ENCODE results near the gene PLD5.
"Not testable (repeated sequence)": the region's sequence is repeated elsewhere in the genome, so short reads cannot be mapped to it uniquely, and the experiment has no call there.

Gene PLD5

GRCh38 chr1:242477944-242478343 is 46.6 kb downstream of the PLD5 start:
- DNase-seq: no peak

- DNase-seq: no peak
These were observed 53.7 kb downstream of the PLD5 start for GRCh38 chr1:242470774-242471173.

DNA sequence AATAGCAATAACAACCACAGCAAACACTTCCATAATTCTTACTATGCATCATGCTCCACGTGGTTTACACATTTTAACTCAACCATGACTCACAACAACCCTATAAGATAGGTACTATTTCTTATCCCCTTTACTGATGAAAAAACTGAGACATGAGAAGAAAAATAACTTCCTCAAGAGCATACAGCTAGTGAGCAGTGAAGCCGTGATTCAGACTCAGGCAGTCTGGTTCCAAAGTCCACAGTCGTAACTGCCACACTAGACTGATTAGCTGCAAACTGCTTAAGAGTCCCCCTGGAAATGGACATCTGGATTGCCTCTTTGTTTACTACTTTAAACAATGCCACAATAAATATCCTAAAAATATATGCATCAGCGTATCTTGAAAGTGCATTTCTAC is 55.7 kb downstream of the PLD5 start:
- no peak for DNase-seq

DNA sequence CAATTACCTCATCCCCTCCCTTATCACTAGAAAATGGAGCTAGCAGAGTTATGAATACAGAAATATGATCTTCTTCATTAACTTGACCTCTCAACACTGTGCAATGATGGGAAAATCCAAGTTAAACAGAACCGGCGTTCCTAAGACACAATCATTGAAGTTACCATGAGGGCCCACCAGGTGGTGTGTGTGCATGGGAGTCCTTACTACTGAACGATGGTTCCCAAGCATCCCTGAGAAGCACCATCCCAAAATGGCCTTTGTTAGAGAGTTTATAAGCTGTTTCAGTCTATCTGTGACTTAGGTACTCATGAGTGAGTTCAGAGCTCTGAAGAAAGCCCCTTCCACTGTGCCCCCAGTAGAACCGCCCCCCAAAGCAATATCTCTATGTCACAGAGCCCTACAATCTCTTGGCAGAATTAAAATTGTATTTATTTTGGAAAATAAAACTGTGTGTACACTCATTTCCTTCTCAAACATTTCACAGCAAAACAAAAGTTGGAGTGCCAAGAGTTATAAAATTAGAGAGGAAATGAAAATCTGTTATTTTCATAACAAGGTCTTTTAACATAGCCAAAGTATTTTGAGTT is 56.8 kb downstream of the PLD5 start:
- no peak for DNase-seq

DNA sequence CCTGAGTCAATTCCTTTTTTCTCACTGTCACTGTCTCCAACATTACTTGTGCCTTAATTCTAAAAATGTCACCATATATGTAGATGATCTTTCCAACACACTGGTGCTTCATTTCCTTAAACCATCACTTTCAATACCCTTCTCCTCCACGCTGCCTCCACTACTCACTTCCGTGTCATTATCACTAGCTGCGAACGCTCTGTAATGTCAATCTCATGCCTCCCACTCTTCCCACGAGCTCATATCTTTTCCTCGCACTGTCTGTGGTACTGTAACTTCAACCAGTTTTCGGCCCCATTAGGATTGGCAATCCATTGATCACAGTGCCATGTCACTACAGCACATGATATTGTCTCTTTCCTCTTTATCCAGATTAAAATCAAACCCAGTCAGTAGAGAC is 61.6 kb downstream of the PLD5 start:
- no peak for DNase-seq

GRCh38 chr1:242459740-242460139 is 64.8 kb downstream of the PLD5 start:
- DNase-seq: not testable (repeated sequence)

- no peak for DNase-seq
These were observed 67.7 kb downstream of the PLD5 start for GRCh38 chr1:242456726-242457269.

DNA sequence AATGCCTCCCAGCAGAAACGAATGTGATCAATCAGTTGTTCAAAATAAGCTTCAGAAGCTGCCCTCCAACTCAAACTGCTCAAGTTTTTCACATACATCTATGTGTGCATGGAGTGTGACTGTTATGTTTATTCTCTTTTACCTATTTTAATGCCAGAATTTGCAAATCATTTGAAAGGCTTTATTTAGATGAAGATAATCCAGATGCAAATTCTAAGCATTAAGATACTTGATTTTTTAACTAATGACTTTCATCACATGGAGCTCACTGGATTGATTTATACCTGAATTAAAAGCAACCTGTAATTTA is 69.5 kb downstream of the PLD5 start:
- DNase-seq: no peak

GRCh38 chr1:242454262-242455051 is 70.0 kb downstream of the PLD5 start:
- DNase-seq: no peak

DNA sequence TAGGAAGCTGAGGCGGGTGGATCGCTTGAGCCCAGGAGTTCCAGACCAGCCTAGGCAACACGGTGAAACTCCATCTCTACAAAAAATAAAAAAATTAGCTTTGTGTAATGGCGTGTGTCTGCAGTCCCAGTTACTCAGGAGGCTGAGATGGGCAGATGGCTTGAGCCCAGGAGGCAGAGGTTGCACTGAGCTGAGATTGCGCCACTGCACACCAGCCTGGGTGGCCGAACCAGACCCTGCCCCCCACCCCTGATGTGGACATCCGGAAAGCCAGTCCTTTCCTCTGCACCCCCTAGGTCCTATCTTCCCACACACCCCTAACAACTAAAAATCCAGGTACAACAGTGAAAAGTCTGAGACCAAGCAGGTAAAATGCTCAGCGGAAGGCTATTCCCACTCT is 71.9 kb downstream of the PLD5 start:
- DNase-seq: no peak

DNA sequence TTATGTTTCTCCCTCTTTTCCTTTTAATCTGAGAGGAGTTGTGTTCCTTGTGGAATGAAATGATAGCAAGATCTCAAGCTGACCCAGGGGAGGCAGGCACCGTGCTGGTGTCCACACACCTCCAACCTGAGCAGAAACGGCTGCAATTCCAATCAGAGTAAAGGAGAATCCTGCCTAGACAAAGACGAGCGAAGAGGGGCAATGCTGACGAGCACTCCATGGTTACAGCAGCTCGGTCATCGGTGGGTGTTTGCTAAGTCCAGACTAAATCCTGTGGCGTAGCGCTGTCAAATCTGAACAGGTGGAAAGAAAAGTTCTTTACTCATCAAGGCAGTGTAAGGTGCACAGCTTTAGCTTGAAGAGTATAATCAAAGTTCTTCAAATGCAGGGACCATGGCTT is 74.8 kb downstream of the PLD5 start:
- DNase-seq: no peak

DNA sequence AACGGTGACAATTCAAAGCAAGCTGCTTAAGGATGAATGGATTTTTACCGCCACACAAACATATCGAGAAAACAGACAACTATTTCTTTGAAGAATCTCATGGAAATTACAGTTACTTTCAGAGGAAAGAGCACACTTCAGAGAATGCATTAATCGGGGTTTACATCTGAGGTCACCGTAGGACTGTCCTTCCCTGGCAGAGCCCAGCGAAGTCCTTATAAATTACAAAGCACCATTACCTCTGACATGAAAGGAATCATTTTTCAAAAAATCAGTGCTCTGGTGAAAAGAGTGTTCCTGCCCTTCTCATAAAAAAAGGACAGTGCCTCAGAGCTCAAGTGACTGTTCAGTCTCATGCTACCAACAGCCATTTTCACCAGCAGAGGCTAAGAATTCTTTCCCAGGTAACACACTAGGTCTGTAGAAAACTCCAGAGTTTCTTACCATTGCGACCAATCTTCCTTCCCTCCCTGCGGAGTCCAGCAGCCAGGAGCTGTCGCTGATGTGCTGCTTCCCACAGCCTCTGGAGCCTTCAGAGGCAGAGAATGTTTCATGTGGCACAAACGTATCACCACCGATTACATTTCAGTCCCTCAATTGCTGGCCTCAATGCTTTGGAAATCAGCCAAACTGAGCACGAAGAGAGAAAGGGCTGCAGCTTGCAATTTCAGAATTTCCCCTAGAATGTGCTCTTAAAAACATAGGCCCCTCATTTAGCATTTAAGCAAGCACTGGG is 75.4 kb downstream of the PLD5 start:
- no peak for DNase-seq

DNA sequence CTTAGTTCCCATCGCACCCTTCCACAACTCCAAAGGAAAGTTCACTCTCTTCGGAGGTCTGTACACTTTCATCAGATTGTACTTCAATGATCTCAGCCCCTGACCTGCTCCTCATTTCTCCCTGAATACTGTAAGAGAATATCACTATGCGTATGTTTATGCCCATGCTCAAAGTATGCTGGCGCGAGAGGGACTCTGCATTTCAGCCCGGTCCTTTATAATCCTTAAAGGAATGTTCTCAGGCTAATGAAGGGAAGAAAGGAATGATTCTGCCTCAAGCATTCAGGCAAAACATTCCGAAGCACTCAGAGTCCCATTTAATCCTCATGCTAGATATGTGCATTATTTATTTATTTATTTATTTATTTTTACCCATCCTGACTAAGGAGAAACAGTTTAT is 76.8 kb downstream of the PLD5 start:
- DNase-seq: no peak

GRCh38 chr1:242440757-242441156 is 83.7 kb downstream of the PLD5 start:
- no peak for DNase-seq

DNA sequence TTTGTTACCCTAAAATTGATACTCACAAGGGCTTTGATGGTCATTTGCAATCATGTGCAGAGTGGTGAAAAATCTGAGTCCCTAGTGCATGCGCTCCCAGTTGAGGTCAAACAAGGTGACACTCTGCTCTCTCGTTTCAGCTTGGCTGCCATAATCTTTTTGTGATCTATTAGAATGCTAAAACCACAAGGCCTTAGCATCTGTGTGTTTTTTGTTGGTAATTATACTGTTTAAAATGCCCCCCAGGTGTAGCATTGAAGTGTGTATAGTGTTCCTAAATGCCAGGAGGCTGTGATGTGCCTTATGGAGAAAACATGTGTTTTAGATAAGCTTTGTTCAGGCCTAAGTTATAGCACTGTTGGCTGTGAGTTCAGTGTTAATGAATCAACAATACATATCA is 89.3 kb downstream of the PLD5 start:
- no peak for DNase-seq

GRCh38 chr1:242432491-242433095 is 91.9 kb downstream of the PLD5 start:
- no peak for DNase-seq

GRCh38 chr1:242431786-242432185 is 92.7 kb downstream of the PLD5 start:
- DNase-seq: no peak

- no peak for DNase-seq
These were observed 93.5 kb downstream of the PLD5 start for GRCh38 chr1:242430956-242431355.

- DNase-seq: no peak
These were observed 95.9 kb downstream of the PLD5 start for GRCh38 chr1:242428399-242429190.

DNA sequence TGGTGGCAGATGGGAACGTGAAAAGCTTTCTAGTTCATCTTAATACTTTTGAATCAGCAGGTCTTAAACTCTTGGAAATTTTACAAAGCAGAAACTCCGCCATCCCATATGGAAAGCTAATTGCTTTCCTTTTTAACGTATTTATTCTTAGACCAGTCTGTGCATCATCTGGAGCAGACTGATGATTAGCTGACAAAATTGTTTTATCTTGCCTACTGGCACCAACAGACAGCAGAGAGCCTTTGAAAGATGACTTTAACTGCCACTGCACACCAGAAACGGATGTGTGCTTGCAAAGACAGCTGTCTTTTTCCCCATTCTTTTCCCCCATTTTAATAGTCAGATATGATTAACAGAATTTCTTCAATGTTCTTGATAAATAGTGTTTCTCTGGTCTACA is 97.0 kb downstream of the PLD5 start:
- DNase-seq: no peak

DNA sequence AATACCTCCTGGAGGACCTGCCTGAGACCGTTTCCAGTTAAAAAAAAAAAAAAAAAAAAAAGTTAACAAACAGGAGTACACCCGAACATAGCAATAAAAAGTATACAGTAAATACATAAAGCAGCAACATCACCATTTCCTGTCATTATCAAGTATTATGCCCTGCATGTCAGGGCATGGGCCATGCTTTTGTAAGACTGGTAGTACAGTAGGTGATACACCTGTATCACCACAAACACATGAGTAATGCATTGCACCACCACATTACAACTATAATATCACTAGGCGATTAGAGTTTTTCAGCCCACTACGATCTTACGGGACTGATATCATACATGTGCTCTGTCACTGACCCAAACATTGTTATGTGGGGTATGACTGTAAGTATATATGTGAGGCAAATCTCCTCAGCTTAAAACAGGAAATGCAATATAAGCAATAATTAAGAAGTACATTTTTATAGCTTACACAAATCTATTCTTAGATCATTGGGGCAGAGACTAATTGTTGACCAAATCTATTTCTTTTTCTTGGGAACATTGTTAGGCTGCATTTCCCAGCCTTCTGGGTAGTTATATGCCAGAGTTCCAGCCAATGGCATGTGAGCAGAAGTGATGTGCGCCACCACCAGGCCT is 98.1 kb downstream of the PLD5 start:
- DNase-seq: no peak

DNA sequence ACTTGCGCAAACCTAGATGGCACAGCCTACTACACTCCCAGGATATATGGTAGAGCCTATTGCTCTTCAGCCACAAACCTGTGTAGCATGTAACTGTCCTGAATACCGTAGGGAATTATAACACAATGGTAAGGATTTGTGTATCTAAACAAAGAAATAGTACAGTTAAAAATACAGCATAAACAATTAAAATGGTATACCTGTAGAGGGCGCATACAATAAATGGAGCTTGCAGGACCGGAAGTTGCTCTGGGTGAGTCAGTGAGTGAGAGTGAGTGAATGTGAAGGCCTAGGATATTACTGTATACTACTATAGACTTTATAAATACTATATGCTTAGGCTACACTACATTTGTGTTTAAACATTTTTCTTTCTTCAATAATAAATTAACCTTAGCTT is 99.3 kb downstream of the PLD5 start:
- DNase-seq: no peak

All from activated effector memory CD4-positive, alpha-beta T cell treated with Interleukin-2 at 50 U/mL for 16 hours (primary cell).